DMS153 (cell line): ENCODE measurements around the gene NT5C2.

ENCODE experiments used
- DNase-seq: peaks from one replicate; lab custom pipeline; 2025; lab: John Stamatoyannopoulos, UW

NT5C2 gene

DNA sequence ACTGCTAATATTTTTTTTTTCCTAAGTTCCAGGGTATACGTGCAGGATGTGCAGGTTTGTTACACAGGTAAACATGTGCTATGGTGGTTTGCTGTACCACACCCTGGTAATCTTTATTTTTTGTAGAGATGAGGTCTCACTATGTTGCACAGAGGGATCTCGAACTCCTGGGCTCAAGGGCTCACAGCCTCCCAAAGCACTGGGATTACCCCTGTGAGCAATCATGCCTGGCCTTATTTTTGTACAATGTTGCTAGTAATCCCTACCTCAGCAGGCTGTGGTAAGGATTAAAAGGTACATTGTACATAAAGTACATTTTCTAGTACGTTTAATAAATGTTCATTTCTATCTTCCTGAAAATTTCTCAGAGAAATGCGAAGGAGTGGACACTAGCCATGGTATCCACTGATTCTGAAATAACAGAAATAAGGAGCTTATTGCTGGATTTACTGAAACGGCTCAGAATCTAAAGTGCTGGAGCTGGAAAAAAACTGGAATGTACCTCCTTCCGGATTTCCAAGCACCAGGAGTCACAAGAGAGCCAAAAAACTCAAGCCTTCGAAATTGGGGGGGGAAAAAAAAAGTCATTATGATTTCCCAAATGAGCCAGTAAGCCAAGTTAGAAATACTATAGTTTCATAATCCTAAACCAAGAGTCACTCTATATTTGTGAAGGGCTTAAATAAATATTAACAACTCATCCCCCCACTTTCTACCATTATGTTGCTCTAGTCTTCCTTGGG is 69.6 kb downstream of the NT5C2 start:
- DNase-seq: no peak

DNA sequence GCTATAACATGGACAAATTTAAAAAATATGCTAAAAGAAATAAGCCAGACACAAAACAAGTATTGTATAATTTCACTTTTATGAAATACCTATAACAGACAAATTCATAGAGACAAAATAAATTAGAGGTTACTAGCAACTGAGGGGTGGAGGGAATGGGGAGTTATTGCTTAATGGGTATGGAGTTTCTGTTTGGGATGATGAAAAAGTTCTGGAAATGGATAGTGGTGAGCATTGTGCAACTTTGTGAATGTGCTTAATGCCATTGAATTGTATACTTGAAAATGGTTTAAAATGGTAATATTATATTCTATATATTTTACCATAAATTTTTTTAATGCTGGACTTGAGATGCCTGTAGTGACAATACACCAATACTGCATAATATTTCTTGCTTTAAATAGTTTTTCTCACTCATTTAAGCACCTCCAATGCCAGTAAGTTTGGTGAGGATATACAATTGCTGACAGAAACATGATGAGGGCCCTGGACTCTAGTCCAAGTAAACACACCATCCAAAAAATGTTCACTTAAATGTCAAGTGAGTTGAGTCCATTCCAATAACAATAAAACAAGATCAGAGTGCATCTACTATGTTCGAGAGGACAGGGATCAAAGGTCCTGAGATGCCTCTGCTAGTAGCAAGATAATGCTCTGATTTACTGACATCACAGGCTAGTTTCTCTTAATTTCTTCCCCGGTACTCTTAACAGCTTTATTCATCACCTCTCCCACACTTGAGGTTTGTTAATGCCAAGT is 71.9 kb downstream of the NT5C2 start:
- DNase-seq: no peak

DNA sequence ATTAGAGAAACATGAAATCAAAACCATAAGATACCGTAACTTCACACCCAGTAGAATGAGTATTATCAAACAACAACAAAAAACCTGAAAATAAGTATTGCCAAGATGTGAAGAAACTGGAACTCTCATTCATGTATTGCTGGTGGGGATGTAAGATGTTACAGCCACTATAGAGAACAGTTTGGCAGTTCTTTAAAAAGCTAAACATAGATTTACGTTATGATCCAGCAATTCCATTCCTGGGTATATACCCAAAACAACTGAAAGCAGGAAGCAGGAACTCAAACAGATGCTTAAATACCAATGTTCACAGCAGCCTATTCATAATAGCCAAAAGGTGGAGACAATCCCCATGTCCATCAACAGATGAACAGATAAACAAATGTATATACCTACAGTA is 72.5 kb downstream of the NT5C2 start:
- DNase-seq: no peak

DNA sequence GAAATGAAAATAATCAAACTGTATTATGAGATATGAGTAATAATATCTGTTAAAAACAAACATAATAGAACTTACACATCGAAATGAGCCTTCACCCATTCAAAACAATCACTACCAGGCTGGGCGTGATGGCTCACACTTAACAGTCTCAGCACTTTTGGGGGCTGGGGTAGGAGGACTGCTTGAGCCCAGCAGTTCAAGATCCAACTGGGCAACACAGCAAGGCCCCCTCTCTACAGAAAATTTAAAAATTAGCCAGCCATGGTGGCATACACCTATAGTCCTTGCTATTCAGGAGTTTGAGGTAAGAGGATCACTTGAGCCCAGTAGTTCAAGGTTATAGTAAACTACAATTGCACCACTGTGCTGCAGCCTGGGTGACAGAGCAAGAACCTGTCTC is 75.8 kb downstream of the NT5C2 start:
- DNase-seq: no peak

DNA sequence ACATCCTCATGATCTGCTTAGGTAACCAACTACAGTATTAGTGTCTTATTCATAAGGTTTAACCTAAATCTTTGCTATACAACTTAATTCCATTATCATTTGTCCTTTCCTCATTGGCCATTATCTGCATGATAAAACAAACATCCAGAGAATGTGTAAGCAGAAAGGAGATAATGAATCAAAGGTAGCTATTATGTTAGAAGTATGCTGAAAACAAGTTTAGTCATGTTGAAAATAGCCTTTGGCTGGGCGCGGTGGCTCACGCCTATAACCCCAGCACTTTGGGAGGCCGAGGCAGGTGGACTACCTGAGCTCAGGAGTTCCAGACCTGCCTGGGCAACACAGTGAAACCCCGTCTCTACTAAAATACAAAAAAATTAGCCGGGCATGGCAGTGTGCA is 78.2 kb downstream of the NT5C2 start:
- DNase-seq: no peak

DNA sequence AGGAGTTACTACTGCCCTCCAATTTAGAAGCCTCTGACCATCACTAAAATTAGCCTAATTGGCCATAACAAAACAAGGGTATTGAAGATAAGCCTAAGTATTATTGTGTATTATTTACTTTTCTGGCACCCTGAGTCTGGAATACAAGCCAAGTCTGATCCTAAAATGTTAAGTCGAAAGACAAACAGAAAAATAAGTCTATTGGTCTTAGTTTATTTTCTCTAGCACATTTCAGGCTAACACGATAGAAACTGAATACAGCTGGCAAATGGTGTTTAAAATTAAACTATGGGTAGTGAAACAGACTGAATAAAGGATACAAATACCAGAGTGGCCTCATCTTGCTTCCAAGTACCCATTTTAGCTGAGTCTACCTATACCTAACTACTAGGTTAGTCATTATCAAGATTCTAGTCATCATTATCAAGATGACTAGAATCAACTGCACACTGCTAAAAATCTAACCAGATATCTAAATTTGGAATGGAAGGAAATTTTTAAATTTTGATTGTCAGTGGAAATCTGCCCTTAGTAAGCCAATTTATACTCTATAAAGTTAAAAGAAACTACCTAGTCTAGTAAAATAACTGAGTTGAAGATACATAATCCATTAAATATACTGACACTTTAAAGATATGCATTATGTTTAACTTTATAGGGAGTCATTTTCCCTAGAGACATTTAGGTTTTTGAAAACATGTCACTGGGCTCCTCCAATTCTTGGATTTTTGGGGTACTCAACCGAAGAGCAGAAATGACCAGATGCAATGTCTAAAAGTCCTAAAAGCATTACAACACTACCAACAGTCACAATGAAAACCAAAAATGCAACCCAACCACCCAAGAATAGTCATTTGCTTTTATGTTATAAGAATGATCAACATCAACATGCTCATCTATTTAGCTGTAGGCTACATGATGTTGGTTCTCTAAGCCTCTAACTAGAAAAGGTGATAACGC is 80.9 kb downstream of the NT5C2 start:
- DNase-seq: no peak

DNA sequence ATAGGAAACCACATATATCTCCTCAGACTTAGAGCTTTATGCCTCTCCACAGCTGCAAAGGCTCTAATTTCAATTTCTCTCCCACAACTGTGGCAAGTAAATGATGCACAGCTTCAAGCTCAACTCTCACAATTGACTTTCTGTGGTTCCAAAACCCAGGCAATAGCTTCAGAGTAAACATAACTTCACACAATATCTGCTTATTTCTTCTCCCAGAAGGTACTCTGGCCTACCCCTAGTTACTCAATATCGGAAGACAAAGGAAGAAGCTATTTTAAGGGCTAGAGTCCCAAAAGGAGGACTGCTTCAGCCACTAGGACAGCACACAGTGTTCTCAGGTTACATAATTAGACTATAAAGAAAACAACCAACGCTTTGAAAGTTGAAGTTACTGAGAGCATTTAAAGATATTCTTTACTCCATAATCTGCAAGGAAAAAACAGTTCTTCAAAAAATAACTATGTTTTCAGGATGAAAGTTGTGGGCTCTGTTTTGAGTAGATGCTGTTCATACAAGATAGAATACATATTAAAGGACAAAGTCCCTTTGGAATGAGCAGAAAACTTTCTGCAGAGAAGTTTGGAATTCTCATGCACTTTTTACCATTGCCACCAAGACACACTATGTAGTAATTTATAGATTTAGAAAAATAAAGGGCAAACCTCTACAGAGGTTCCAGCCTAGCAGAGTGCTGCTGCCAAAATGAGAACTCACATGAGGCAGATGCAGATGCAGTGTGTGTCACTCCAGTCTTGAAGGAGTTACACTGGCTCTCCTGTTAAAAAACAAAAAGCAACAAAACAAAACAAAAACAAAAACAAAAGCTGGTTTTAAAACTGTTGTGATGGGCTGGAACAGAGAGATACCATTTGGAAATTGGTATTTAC is 81.8 kb downstream of the NT5C2 start:
- no peak for DNase-seq

DNA sequence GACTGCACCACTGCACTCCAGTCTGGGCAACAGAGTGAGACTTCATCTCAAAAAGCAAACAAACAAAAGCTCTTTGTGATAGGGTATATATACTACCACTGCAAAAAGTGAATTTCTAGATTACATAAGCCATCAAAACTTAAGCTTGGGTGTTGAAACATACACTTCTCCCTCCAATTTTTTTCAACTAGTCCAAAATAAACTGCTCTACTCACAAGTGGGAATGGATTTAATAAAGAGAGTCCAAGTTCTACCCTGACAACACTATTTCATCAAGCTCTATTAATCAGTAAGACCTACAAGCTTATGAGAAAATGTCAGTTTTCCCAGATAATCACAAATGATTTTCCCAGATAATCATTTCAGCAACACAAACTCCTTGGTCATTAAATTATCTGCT is 82.7 kb downstream of the NT5C2 start:
- no peak for DNase-seq

DNA sequence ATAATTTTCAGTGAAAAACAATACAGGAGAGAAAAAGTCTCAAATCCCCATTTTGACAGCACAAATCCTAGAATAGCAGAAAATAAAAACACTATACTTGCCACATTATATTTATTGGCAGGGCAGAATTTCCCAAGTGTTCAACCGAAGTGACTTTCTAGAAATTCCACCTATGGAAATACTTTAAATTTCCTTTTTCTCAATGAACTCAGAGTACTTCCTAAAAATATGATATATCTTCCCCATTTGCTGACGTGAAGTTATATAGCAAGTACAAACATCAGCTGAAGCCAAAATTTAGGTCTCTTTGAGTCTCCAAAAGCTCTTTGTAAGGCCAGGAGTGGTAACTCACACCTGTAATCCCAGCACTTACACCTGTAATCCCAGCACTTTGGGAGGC is 83.3 kb downstream of the NT5C2 start:
- no peak for DNase-seq

DNA sequence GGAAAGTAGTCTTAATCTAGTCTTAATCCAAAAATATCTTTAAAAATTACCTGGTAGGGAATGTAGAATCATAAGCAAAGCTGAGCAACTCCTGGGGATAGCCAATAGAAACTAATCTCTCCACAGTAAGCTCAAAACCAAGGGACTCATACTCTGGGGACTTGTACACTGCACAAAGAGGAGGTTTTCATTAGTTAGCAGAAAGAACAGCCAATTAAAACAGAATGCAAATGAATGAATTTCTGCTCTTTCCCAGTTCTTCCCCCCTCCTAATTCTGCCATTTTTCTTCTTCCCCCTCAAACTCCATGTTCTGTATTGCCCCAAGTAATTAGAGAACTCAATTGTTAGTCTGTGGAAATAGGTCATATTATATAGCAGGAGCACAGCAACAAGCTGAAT is 86.5 kb downstream of the NT5C2 start:
- DNase-seq: no peak

DNA sequence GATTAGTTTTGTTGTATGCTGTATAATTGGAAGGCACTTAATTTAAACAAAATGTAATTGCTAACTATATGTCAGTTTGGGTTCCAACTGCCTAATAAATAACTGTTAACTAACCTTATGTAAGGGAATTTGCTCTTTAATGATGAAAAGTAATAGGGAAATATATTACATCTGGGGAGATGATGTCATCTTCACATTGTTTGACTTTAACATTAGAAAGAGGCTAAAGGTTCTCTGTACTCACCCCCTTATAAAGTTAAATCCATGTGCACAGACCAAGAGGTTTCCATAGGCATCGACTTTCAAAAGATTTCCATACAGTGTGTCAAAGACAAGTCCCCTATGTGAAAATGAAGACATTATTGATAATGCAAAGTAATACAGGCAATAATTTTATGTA is 87.6 kb downstream of the NT5C2 start:
- DNase-seq: no peak

DNA sequence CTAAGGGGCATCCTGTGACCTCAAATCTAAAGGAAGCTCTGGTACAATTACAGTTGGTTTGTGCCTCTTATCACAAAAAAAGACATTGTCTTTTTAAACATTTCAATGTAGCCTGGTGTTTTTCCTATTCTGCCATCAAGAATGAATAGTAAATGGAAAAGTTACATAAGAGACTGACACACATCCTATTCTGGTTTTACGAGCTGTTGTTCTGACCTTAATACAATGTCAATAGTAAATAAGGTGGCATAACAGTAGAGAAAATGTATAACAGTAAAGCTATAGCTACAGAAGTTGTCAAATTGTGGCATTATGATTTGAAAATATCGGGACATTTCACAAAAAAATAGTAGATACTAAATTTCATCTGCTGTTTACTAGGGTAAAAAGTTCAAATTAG is 88.4 kb downstream of the NT5C2 start:
- no peak for DNase-seq

DNA sequence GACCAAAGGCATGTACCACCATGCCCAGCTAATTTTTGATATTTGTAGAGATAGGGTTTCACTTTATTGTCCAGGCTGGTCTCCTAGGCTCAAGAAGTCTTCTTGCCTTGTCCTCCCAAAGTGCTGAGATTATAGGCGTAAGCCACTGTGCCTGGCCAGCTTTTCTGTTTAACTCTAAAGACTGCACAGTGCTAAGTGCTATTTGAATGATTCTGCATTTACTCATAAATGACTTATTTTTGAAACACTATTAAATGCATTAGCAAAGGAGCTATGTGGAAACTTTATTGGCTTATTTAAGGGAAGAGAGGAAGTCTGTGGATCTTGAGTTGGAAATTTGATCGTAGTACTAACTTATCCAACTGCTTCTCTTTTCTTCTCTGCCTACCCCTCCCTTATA is 89.1 kb downstream of the NT5C2 start:
- no peak for DNase-seq

DNA sequence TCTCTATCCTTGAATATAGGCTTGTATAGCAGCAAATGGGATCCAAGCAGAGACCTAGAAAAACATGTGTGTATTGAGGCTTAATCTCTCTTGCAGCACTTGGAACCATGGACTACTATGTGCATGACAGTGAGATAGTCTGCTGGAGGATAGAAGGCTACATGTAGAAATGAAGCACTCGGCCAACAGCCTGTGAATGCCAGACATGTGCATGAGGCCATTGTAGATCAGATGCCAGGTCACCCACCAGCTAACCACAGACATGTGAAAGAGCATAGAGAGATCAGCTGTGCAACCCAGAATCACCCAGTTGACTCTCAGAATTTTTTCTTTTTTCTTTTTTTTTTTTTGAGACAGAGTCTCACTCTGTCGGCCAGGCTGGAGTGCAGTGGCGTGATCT is 90.9 kb downstream of the NT5C2 start:
- DNase-seq: no peak

DNA sequence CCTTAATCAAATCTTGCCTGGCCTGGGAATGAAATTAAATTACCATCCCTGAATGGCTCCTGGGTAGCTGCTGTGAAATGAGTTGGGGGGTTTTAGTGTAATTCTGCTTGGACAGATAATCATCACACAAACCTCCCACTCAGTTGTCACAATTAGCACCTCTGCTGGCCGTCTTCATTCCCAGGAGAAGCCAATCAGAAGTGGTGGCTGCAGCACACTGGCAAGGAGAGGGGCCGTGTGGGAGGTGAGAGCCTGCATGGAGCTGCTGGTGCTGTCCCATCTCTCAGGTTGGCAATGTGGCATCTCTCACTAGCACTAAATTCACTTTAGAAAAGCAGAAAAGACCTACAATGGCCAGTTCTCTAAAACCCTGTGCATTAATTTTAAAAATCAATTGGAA is 92.5 kb downstream of the NT5C2 start:
- no peak for DNase-seq

DNA sequence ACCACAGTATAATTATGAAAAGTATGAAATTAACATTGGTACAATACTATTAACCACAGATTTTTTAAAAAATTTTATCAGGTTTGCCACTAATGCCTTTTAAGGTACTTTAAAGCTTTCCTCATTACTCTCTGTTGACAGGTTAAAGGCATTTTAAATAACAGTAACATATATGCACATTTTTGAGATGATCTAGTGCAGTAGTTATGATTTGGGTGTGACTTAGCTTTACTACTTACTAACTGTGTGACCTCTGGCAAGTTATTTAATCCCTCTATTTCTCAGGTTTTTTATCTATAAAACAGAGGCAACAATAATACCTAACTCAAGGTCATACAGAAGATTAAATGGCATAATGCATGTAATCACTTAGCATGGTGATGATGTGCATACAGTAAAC is 94.8 kb downstream of the NT5C2 start:
- no peak for DNase-seq

DNA sequence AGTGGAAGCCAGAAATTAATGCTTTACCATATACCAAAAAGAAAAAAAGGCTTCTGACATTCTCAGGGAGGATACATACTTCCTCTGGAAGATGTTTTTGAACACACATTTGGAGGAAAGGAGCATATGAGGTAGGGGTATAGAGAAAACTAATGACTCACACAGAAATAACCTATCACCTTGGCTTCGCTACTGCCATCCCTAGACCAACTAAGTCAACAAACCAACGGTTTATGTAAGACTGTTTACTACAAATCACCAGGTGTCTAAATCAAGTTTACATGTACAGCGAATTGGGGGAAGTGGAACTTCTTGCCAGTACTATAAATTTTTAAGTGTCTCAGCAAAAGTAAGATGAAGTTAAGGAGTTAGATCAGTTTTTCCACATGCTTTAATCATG is 96.9 kb downstream of the NT5C2 start:
- no peak for DNase-seq

DNA sequence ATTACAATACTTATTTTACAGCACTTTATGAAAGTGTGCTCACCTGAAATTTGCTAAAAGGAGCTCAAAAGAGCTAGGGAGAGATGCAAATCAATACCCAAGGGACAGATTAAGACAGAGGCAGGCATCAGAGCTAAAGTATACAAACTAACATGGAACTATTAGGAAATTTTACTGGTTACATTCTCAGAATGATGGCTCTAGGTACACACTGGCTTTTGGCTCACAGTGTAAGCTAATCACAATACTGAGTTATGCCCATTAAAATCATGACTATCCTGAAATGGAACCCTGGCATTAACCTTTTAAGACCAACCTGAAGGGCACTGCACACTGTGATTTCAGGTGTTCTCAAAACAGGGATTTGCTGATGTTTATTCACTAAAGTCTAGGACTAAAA is 98.1 kb downstream of the NT5C2 start:
- DNase-seq: no peak

DNA sequence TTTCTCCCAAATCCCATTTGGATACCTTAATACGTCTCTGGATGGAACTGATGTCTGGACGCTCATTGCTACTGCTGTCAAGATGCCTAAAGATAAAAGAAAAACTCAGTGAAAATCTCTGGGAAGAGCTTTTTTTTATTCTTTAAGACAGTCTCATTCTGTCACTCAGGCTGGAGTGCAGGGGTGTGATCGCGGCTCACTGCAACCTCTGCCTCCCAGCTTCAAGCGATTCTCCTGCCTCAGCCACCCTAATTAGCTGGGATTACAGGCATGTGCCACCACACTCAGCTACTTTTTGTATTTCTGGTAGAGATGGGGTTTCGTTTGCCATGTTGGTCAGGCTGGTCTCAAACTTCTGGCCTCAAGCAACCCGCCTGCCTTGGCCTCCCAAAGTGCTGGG is 102.2 kb downstream of the NT5C2 start:
- DNase-seq: no peak

DNA sequence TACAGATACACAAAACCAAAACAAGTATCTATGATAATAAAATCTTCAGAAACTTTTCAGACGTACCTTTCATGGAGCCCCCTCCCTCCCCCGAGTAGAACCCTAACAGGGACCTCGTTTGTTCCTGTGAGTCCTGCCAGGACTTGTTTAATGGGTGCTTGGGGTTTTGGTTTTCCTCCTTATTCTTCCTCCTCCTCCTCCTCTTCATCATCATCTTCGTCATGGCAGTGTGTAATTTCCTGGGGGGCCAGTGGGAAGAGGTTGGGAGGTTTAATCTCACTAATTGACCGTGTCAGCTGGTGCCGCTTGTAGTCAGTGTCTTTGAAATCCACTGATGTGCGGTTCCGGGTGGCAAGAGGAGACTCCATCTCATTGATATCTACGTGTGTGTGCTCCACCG is 103.6 kb downstream of the NT5C2 start:
- no peak for DNase-seq

DNA sequence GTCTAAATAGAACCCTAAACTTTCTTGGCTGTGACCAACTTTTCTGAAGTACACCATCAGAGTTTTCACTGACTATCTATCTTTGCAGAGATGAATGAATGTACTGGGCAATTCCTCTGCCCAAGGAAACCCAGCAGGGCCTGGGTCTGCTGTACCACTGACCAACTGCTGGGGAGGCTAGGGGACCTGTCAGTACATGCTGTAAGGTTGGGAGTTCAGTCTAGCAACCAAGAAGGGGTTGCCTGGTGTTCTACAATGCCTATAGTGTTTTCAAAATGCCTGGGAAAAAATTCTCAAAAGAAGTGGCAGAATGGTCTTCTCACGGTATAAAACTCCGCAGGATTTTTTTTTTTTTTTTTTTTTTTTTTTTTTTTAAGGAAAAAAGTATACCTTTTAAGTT is 106.3 kb downstream of the NT5C2 start:
- DNase-seq: no peak

DNA sequence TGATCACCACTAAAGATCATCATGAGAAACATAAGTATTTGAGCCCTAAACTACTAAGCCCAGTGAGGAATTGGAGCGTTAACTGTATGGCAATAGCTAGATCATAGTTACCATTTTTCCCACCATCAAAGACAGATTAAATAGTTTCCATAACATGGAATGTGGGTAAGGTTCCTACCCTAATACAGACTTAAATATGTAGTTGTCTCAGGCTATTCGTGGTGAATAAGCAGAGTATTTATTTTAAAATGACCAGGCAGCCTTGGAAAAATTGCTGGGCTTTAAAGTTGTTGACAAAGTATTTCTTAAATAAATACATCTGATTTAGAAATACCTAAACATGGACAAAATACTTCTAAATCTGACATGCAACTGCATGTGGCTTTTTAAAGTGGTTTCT is 106.8 kb downstream of the NT5C2 start:
- DNase-seq: no peak
